Neuron (in vitro differentiated cells): ENCODE results near the gene YJEFN3.

ENCODE experiments used
- H2AFZ ChIP-seq: one replicate; pipeline ENCODE4 v1.6.1; 2013; ENCODE audit warnings: low read depth, mild to moderate bottlenecking, inconsistent platforms, low read length, moderate library complexity
- H3K27me3 ChIP-seq: one replicate; pipeline ENCODE4 v1.6.1; 2013; ENCODE audit warnings: low read length; ENCODE audit not compliant: insufficient read depth
- H3K36me3 ChIP-seq: one replicate; pipeline ENCODE4 v1.6.1; 2013; ENCODE audit warnings: low read length; ENCODE audit not compliant: insufficient read depth
- H3K4me1 ChIP-seq: one replicate; pipeline ENCODE4 v1.6.1; 2013; ENCODE audit warnings: low read length; ENCODE audit not compliant: insufficient read depth
- H3K4me3 ChIP-seq: 2 replicates; pipeline ENCODE4 v1.5.1; 2013; ENCODE audit warnings: mild to moderate bottlenecking, low read length, moderate library complexity
- H3K9me3 ChIP-seq: one replicate; pipeline ENCODE4 v1.6.1; 2013; ENCODE audit warnings: low read length

Gene YJEFN3

DNA sequence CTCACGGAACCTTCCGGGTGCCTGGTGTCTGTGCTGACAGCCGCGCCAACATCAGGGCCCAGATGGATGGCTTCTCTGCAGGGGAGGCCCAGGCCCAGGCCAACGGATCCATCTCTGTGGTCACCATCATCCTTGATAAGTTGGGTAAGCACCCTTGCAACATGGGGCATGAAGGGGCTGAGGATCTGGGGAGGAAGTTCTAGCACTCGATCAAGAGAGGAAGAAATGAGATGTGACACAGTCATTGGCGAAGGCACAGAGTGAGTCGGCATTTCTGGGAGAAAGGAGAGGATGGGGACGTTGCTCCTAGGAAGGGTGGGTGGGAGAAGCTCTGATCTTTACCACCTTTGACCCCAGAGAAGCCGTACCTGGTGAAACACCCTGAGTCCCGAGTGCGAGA lies 13.8 kb downstream of the YJEFN3 start:
- Histone ChIP-seq H3K4me3 (no peak overlapping the region), H2AFZ (no peak overlapping the region), H3K4me1 (no peaks in the 10 kb centered on the region), H3K9me3 (peaks cover 12% of the 10 kb centered on the region), H3K36me3 (peaks cover under 1% of the 10 kb centered on the region), H3K27me3 (no peaks in the 10 kb centered on the region)

DNA sequence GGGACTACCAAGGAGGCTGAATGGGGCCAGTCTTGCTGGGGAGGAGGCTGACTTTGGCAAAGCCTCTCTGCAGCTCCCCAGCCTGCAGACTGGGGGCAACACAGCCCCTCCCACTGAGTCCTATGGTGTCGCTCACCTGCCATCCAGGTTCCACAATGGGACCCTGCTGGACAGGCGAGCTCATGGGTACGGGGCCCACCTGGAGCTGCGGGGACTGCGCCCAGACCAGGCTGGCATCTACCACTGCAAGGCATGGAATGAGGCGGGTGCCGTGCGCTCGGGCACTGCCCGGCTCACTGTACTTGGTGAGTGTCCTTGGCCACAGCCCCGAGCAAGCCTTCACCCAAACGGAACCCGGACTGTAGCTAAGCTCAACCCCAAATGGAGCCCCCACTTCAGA lies 14.4 kb downstream of the YJEFN3 start:
- H2AFZ ChIP-seq, result no peak overlapping the region
- no peaks in the 10 kb centered on the region for H3K4me1 ChIP-seq
- peaks cover 12% of the 10 kb centered on the region for H3K9me3 ChIP-seq
- no peaks in the 10 kb centered on the region for H3K36me3 ChIP-seq
- H3K27me3 ChIP-seq, result no peaks in the 10 kb centered on the region
- H3K4me3 ChIP-seq, result no peak overlapping the region

DNA sequence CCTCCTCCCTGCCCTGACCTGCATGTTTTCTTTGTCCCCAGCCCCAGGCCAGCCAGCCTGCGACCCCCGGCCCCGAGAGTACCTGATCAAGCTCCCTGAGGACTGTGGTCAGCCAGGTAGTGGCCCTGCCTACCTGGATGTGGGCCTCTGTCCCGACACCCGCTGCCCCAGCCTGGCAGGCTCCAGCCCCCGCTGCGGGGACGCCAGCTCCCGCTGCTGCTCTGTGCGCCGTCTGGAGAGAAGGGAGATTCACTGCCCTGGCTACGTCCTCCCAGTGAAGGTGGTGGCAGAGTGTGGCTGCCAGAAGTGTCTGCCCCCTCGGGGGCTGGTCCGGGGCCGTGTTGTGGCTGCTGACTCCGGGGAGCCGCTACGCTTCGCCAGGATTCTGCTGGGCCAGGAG lies 14.9 kb downstream of the YJEFN3 start:
- Histone ChIP-seq H3K27me3 (no peaks in the 10 kb centered on the region), H2AFZ (no peak overlapping the region), H3K4me3 (no peak overlapping the region), H3K9me3 (peaks cover 12% of the 10 kb centered on the region), H3K4me1 (no peaks in the 10 kb centered on the region), H3K36me3 (no peaks in the 10 kb centered on the region)

DNA sequence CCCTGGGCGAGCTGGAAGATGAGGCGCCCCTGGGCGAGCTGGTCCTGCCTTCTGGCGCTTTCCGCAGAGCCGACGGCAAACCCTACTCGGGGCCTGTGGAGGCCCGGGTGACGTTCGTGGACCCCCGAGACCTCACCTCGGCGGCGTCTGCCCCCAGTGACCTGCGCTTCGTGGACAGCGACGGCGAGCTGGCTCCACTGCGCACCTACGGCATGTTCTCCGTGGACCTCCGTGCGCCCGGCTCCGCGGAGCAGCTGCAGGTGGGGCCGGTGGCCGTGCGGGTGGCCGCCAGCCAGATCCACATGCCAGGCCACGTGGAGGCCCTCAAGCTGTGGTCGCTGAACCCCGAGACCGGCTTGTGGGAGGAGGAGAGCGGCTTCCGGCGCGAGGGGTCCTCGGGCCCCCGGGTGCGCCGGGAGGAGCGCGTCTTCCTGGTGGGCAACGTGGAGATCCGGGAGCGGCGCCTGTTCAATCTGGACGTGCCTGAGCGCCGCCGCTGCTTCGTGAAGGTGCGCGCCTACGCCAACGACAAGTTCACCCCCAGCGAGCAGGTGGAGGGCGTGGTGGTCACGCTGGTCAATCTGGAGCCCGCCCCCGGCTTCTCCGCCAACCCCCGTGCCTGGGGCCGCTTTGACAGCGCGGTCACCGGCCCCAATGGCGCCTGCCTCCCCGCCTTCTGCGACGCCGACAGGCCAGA lies 15.7 kb downstream of the YJEFN3 start:
- H3K4me1 ChIP-seq, result no peaks in the 10 kb centered on the region
- no peaks in the 10 kb centered on the region for H3K27me3 ChIP-seq
- H3K4me3 ChIP-seq, result no peak overlapping the region
- H2AFZ ChIP-seq, result no peak overlapping the region
- peaks cover 12% of the 10 kb centered on the region for H3K9me3 ChIP-seq
- no peaks in the 10 kb centered on the region for H3K36me3 ChIP-seq

DNA sequence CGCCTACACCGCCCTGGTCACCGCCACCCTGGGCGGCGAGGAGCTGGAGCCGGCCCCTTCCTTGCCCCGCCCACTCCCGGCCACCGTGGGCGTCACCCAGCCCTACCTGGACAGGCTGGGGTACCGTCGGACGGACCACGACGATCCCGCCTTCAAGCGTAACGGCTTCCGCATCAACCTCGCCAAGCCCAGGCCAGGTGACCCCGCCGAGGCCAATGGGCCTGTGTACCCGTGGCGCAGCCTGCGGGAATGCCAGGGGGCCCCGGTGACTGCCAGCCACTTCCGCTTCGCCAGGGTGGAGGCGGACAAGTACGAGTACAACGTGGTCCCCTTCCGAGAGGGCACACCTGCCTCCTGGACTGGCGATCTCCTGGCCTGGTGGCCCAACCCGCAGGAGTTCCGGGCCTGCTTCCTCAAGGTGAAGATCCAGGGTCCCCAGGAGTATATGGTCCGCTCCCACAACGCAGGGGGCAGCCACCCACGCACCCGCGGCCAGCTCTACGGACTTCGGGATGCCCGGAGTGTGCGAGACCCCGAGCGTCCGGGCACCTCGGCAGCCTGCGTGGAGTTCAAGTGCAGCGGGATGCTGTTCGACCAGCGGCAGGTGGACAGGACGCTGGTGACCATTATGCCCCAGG lies 16.4 kb downstream of the YJEFN3 start:
- no peak overlapping the region for H2AFZ ChIP-seq
- no peak overlapping the region for H3K4me3 ChIP-seq
- no peaks in the 10 kb centered on the region for H3K4me1 ChIP-seq
- no peaks in the 10 kb centered on the region for H3K27me3 ChIP-seq
- peaks cover 12% of the 10 kb centered on the region for H3K9me3 ChIP-seq
- no peaks in the 10 kb centered on the region for H3K36me3 ChIP-seq

DNA sequence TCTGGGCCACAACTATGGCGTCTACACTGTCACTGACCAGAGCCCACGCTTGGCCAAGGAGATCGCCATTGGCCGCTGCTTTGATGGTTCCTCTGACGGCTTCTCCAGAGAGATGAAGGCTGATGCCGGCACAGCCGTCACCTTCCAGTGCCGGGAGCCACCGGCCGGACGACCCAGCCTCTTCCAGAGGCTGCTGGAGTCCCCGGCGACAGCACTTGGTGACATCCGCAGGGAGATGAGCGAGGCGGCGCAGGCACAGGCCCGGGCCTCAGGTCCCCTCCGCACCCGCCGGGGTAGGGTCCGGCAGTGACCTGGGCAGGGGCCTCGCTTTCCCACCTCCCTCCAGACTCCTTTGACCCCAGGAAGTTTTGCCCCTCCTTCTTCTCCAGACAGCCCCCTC lies 17.0 kb downstream of the YJEFN3 start:
- H3K4me1 ChIP-seq, result no peaks in the 10 kb centered on the region
- peaks cover 12% of the 10 kb centered on the region for H3K9me3 ChIP-seq
- no peaks in the 10 kb centered on the region for H3K27me3 ChIP-seq

DNA sequence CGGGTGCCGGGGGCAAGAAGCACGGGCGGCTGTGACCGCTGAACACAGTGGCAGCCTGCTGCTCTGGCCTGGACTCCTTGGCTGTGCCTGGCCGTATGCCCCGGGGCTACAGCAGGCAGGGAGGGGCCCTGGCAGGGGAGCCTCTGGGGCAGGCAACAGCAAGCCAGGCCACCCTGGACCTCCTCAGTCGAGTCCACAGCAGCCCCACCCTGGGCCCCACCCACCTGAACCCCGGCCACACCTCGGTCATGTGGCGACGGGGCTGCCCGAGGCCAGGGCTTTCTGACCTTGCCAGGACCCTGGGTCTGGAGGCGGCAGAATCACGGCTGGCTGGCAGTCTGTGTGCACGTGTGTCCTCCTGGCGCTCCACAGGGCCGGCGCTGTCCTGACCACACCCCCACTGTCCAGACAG lies 18.0 kb downstream of the YJEFN3 start:
- no peak overlapping the region for H3K4me3 ChIP-seq
- H2AFZ ChIP-seq, result no peak overlapping the region
- H3K27me3 ChIP-seq, result no peaks in the 10 kb centered on the region
- no peaks in the 10 kb centered on the region for H3K4me1 ChIP-seq
- no peaks in the 10 kb centered on the region for H3K36me3 ChIP-seq
- H3K9me3 ChIP-seq, result peaks cover 11% of the 10 kb centered on the region

More for the DNA sequence above, 17.0 kb downstream of the YJEFN3 start:
- Histone ChIP-seq H2AFZ (no peak overlapping the region), H3K36me3 (no peaks in the 10 kb centered on the region), H3K4me3 (no peak overlapping the region)

DNA sequence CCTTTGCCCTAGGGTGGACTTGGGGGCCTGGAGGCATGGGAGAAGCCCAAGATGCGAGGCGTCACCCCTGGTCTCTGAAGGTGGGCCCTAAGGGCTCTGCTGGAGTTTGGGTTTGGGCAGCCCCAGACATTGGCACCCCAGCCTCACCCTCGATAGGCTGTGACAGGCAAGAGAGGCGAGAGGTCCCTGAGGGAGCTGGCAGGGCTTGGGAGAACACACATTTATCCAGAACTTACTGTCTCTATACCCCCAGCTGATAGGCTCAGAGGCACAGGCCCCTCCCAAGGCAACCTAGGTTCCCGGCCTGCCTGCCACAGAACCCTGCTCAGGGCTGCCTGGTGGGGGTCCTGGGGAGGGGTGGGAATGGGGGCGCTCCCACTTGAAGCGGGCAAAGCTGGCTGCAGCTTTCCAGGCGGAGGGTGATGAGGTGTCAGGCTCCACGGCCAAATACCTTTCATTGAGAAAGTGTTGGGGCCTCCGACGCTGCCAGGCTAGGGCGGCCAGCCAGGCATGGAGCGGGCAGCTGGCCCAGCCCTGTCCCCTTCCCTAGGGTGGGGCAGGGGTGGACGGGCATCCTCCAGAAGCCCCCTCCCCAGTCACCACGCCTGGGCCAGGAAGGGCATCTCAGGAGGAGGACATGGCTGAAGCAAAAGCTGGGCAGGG lies 19.1 kb downstream of the YJEFN3 start:
- H3K36me3 ChIP-seq, result no peaks in the 10 kb centered on the region
- H2AFZ ChIP-seq, result no peak overlapping the region
- peaks cover 6% of the 10 kb centered on the region for H3K9me3 ChIP-seq
- H3K4me3 ChIP-seq, result no peak overlapping the region
- H3K4me1 ChIP-seq, result no peaks in the 10 kb centered on the region
- no peaks in the 10 kb centered on the region for H3K27me3 ChIP-seq

DNA sequence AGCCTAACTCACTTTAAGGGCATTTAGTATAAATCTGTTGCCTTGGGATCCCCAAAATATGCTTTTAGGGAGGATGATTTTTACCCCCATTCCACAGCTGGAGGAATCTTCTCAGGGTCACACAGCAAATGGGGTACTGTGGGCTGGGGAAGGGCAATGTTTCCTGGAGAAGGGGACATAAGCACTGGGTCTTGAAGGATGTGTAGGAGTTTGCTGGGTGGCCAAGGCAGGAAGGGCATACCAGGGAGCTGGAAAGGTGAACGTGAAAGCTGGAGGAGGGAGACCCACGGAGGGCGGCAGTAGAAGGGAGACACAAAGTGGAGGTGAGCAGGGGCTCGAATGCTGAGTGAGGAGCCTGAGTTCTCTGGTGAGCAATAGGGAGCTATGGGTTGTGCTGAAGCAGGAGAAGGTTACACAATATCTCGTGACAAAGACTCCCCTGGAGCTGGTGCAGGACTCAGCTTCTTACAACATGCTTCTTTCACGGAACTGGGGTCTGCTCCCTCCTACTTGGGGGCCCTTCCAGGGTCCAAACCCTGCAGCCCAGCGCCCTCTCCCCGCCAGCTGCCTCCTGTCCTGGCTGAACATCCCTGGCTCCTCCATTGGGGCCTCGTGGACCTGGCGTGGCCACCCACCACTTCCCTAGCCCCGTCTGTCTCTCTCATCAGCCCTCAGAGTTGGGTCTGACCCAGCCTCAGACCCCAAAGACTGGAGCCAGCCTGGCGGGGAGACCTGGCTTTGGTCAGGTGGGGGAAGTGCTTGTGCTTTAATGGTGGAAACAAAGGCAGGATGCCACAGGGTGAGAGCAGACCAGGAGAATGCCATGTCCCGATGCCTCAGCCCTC lies 20.4 kb downstream of the YJEFN3 start:
- Histone ChIP-seq H3K4me3 (no peak overlapping the region), H3K36me3 (no peaks in the 10 kb centered on the region), H2AFZ (no peak overlapping the region), H3K27me3 (no peaks in the 10 kb centered on the region), H3K9me3 (peaks cover 6% of the 10 kb centered on the region), H3K4me1 (no peaks in the 10 kb centered on the region)

DNA sequence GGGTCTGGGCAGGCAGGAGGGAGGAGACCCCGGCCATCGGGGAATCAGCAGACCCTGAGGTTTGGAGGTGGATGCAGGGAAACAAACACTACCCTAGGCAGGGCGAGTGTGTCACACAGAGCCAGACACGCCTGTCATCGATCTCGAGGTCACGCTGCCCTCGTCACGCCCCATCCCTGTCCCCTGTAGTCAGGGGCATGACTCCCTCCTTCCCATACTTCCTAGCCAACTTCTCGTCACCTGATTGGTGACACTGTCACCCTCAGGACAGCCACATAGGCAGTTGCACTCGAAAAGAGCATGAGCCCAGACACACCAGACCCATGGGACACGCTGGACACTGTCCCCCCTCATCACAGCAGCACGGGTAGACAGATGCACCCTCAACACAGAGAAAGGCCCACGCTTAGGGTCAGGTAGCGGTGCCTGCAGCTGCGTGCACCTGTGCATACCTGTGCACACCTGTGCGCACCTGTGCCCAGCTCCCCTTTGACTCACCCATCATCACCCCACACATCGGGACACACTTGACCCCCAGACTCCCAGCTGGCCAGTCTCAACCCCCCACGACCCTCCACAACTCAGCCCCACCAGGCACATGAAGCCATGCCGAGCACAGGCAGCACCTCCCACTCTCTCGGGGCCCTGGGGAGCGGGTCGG lies 21.2 kb downstream of the YJEFN3 start:
- H3K36me3 ChIP-seq, result no peaks in the 10 kb centered on the region
- H2AFZ ChIP-seq, result no peak overlapping the region
- no peak overlapping the region for H3K4me3 ChIP-seq
- no peaks in the 10 kb centered on the region for H3K27me3 ChIP-seq
- no peaks in the 10 kb centered on the region for H3K4me1 ChIP-seq
- peaks cover 3% of the 10 kb centered on the region for H3K9me3 ChIP-seq

DNA sequence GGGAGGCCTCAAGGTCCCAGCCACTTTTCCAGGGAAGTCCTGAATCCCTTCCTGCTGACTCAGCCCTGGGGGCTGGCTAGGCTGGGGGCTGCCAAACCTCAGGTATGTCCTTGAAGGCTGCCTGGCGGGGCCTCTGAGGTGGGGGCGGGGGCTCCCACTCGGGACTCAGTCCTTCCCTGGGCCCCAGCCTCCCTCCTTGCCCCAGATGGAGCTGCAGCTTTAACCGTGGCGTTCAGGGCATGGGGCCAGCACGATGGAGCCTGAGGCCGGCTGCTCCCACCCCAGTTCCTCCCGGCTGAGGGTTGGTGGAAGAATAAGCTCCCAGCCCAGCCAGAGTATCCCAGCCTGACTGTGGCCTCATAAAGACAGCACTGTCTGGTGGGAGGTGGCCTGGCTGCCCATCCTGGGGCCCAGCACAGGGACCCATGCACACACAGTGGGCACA lies 21.8 kb downstream of the YJEFN3 start:
- Histone ChIP-seq H3K27me3 (no peaks in the 10 kb centered on the region), H3K4me3 (no peak overlapping the region), H2AFZ (no peak overlapping the region), H3K36me3 (no peaks in the 10 kb centered on the region), H3K4me1 (no peaks in the 10 kb centered on the region), H3K9me3 (no peaks in the 10 kb centered on the region)

DNA sequence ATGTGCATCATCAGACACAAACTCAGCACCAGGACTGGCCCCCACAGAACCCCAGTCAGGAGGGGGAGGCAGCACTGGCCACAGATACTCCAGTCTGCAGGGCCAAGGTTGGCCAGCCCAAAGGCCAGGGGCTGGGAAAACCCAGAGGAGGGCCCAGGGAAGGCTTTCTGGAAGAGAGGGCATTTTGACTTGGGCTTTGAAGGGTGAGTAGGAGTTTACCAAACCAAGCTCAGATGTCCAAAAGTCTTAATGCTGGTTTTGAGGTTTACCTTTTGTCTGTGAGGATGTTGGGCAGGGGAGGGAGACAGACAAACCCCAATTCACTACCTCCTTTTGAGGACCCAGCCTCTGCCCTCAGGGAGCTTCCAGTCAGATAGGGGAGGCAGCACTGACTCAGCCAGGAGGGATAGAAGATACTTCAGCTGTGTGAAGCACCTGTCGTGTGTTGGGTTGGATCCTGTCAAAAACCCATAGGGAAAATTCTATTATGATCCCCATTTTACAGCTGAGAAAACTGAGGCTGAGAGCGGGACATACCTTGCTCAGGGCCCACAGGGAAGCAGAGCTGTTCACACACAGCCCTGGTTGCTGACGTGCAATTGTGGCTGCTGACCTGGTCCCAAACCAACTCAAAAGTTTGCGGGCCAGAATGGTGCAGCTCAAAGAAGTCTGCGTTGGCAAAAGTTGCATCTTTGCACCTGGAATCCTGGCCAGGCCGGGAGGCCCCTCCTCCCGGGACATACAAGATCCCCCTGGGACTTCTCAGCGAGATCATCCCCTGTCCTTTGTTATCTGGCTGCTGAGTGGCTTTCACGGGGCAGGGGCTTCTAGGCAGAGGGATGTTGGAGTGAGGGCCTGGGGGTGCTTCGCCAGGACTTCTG lies 22.5 kb downstream of the YJEFN3 start:
- Histone ChIP-seq H2AFZ (no peak overlapping the region), H3K27me3 (no peaks in the 10 kb centered on the region), H3K4me3 (no peak overlapping the region), H3K36me3 (no peaks in the 10 kb centered on the region), H3K9me3 (no peaks in the 10 kb centered on the region), H3K4me1 (no peaks in the 10 kb centered on the region)
